ENCODE data around the gene TMEM121B. TPM values are rescaled to one million over a fixed set of nuclear protein-coding genes. Genes with fewer than 3 reads are reported as not detected.

Gene TMEM121B
- total RNA-seq, 2 donors from 2014 or later, result 0.26 TPM; not detected in 1

GRCh38 chr22:17091851-17092250 is 29.3 kb downstream of the TMEM121B start:
- ATAC-seq, result no peak
- Histone ChIP-seq H3K27me3 (no peaks in the 10 kb centered on the region), H3K9me3 (no peaks in the 10 kb centered on the region), H3K27ac (no peak overlapping the region), H3K4me1 (peaks cover 16% of the 10 kb centered on the region), H3K36me3 (replicated peaks in 1 of 2; ENCODE audit: insufficient read depth in 1 of 2, low read depth in 2 of 2) (no peaks in the 10 kb centered on the region), H3K4me3 (no peak overlapping the region)
- intact Hi-C loops (cut with DNase I), result no loop called here
- whole genome bisulfite sequencing, 2 donors, result 71 to 75% methylated on average over 4 of the region's 4 CpGs
- DNase-seq, result no peak
- TF ChIP-seq POLR2A (IDR thresholded peaks at IDR 0.05) (no peak), CTCF (IDR thresholded peaks at IDR 0.05) (no peak)

DNA sequence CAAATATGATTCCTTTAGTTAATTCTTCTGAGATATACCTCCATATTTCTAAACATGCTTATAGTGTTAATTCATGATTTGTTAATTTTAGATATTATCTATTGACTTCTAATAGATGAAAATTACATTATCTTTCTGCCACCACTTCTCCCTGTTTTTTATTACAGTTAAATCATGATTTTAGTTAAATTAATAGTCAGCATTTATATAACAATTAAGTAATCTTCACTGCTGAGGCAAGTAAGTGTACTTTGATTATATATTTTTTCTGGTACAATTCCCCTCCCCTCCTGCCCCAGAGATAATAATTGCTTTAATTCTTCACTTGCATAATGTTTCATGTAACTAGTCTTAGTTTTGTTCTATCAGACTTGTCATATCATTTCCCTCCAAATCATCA is 30.6 kb downstream of the TMEM121B start:
- Histone ChIP-seq H3K27ac (no peak overlapping the region), H3K27me3 (no peaks in the 10 kb centered on the region), H3K4me3 (no peak overlapping the region), H3K4me1 (peaks cover 28% of the 10 kb centered on the region), H3K36me3 (replicated peaks in 1 of 2; ENCODE audit: insufficient read depth in 1 of 2, low read depth in 2 of 2) (no peaks in the 10 kb centered on the region), H3K9me3 (no peaks in the 10 kb centered on the region)
- TF ChIP-seq POLR2A (IDR thresholded peaks at IDR 0.05) (no peak), CTCF (IDR thresholded peaks at IDR 0.05) (no peak)
- intact Hi-C loops (cut with DNase I), result no loop called here
- DNase-seq (no peak), ATAC-seq (no peak)

- no peak for ATAC-seq
- no peak overlapping the region for H3K4me3 ChIP-seq
- TF ChIP-seq POLR2A (IDR thresholded peaks at IDR 0.05) (no peak), CTCF (IDR thresholded peaks at IDR 0.05) (no peak)
- no peaks in the 10 kb centered on the region for H3K9me3 ChIP-seq
- intact Hi-C loops (cut with DNase I), result loop anchor here (5.0 kb wide), 1 partner anchor 80 kb away; no protein-coding TSS in a partner anchor
- no peaks in the 10 kb centered on the region for H3K27me3 ChIP-seq
- H3K36me3 ChIP-seq (replicated peaks in 1 of 2; ENCODE audit: insufficient read depth in 1 of 2, low read depth in 2 of 2), result no peaks in the 10 kb centered on the region
- WGBS, 2 donors, result 56 to 66% methylated on average over 12 of the region's 12 CpGs
- DNase-seq, result no peak
- H3K27ac ChIP-seq, result no peak overlapping the region
- peaks cover 28% of the 10 kb centered on the region for H3K4me1 ChIP-seq
Measured at GRCh38 chr22:17087498-17088131, 33.5 kb downstream of the TMEM121B start.

DNA sequence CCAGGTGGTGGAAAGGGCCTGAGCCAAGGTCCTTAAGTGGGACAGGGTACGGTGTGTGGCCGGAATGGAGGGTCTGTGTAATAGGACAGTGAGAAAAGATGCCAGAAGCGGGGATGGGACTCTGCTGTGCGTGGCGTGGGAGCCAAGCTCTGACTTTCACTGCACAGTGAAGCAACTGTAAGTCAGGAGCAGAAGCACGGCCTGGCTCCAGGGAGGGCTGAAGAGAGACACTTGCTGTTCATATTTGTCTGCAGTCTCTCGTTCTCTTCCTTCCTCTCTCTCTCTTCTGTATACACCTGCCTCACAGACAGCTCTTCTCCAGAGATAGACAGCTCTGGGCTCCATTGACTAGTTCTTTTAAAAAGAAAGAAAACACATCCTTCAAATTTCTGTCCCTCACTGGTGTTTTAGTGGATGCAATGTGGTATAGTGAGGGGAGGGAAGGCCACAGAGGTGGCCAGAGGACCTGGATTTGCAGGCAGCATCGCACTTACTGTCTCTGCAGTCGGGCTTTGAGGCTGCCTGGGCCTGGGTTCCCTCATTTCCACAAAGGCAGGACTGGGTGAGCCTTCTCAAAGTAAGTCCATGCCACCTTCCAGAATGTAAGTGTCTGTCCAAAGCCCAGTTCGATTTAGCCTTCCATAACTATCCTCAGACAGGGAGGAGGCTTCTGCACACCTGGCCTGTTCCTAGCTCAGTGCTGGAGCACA is 34.2 kb downstream of the TMEM121B start:
- intact Hi-C loops (cut with DNase I), result loop anchor here (5.0 kb wide), 1 partner anchor 80 kb away; no protein-coding TSS in a partner anchor
- peaks cover 26% of the 10 kb centered on the region for H3K4me1 ChIP-seq
- WGBS, 2 donors, result 70 to 80% methylated on average over 10 of the region's 10 CpGs
- ATAC-seq, result no peak
- H3K36me3 ChIP-seq (replicated peaks in 1 of 2; ENCODE audit: insufficient read depth in 1 of 2, low read depth in 2 of 2), result no peaks in the 10 kb centered on the region
- no peak for DNase-seq
- H3K9me3 ChIP-seq, result no peaks in the 10 kb centered on the region
- H3K4me3 ChIP-seq, result no peak overlapping the region
- H3K27me3 ChIP-seq, result no peaks in the 10 kb centered on the region
- no peak for TF ChIP-seq POLR2A (IDR thresholded peaks at IDR 0.05)
- TF ChIP-seq CTCF (IDR thresholded peaks at IDR 0.05), result no peak
- no peak overlapping the region for H3K27ac ChIP-seq

Data from body of pancreas (tissue), 4 donors.